ENCODE measurements around the gene TNFSF4.
"Not testable (repeated sequence)": the region's sequence is repeated elsewhere in the genome, so short reads cannot be mapped to it uniquely, and the experiment has no call there.

The TNFSF4 gene

DNA sequence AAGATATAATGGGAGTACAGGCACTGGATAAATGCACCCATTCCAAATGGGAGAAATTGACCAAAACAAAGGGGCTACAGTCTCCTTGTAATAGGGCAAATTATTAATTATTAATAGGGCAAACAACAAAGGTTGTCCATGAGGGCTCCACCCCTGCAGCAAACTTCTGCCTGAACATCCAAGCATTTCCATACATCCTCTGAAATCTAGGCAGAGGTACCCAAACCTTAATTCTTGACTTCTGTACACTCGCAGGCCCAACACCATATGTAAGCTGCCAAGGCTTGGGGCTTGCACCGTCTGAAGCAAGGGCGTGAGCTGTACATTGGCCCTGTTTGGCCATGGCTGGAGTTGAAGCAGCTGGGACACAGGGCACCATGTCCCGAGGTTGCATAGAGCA, 33.7 kb downstream of the TNFSF4 start:
- DNase-seq = no peak
- in situ Hi-C loops (cut with MboI; ENCODE audit: low pct_unique_long_range_greater_than_20kb, low sequenced_read_pairs) = no loop called here

DNA sequence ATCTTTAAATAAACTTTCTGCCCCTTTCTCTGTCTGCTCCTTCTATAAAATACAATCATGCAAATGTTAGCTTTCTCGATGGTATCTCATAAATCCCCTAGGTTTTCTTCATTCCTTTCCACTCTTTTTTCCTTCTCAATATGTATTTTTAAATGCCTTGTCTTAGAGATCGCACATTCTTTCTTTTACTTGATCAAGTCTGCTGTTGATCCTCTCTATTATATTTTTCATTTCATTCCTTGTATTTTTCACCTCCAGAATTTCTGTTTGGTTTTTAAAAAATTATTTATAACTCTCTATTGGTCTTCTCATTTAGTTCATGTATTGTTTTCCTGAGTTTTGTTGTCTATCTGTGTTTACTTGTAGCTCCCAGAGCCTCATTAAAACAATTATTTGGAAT, 36.0 kb downstream of the TNFSF4 start:
- in situ Hi-C loops (cut with MboI; ENCODE audit: low pct_unique_long_range_greater_than_20kb, low sequenced_read_pairs) = no loop called here
- no peak for DNase-seq

DNA sequence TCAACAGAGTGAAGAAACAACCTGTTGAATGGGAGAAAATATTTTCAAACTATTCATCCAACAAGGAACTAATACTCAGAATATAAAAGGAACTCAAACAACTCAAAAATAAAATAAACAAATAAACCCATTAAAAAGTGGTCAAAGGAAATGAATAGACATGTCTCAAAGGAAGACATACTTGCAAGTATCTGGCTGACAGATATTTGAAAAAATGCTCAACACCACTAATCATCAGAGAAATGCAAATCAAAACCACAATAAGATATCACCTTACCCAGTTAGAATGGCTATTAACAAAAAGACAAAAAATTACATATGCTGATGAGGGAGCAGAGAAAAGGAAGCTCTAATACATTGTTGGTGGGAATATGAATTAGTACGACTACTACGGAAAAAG, 38.2 kb downstream of the TNFSF4 start:
- in situ Hi-C loops (cut with MboI; ENCODE audit: low pct_unique_long_range_greater_than_20kb, low sequenced_read_pairs) = no loop called here
- DNase-seq = no peak

GRCh38 chr1:173164686-173165085, 42.4 kb downstream of the TNFSF4 start:
- in situ Hi-C loops (cut with MboI; ENCODE audit: low pct_unique_long_range_greater_than_20kb, low sequenced_read_pairs) = no loop called here

GRCh38 chr1:173164178-173164577, 43.0 kb downstream of the TNFSF4 start:
- in situ Hi-C loops (cut with MboI; ENCODE audit: low pct_unique_long_range_greater_than_20kb, low sequenced_read_pairs) = no loop called here
- DNase-seq = no peak

More at GRCh38 chr1:173164686-173165085, 42.4 kb downstream of the TNFSF4 start:
- no peak for DNase-seq

- in situ Hi-C loops (cut with MboI; ENCODE audit: low pct_unique_long_range_greater_than_20kb, low sequenced_read_pairs) = no loop called here
- DNase-seq = no peak
These were observed 43.9 kb downstream of the TNFSF4 start for GRCh38 chr1:173163222-173163621.

- in situ Hi-C loops (cut with MboI; ENCODE audit: low pct_unique_long_range_greater_than_20kb, low sequenced_read_pairs) = no loop called here
- no peak for DNase-seq
These were observed 44.5 kb downstream of the TNFSF4 start for GRCh38 chr1:173162601-173163000.

DNA sequence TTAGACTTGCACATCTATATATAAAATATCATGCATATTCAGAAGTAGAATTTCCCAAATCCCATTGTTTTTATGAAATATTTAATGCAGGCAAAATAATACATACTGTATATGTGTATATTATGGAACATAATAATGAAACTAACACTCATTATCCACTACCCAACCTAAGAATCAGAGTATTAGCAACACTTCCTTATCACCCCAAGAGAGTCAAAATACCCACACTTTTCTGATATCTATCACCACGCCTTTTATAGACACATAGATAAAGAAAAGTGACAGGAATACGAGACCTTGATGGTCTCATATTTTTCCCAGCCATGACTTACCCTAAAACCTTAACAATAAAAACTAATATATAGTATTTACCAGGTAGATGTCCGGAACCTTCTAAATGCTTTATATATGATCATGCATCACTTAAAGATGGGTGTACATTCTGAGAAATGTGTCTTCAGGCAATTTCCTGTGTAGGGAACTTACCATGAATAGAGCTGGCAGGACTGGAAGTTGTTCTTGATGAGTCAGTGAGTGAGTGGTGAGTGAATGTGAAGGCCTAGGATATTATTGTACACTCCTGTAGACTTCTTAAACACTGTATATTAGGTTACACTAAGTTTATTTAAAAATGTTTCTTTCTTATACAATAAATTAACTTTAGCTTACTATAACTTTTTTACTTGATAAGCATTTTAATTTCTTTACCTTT, 45.5 kb downstream of the TNFSF4 start:
- in situ Hi-C loops (cut with MboI; ENCODE audit: low pct_unique_long_range_greater_than_20kb, low sequenced_read_pairs) = no loop called here
- DNase-seq = no peak

DNA sequence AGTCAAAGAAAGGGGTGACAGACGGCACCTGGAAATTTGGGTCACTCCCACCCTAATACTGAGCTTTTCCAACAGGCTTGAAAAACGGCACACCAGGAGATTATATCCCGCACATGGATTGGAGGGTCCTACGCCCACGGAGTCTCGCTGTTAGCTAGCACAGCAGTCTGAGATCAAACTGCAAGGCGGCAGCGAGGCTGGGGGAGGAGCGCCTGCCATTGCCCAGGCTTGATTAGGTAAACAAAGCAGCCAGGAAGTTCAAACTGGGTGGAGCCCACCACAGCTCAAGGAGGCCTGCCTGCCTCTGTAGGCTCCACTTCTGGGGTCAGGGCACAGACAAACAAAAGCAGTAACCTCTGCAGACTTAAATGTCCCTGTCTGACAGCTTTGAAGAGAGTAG, 53.2 kb downstream of the TNFSF4 start:
- in situ Hi-C loops (cut with MboI; ENCODE audit: low pct_unique_long_range_greater_than_20kb, low sequenced_read_pairs); DNase-seq: not testable (repeated sequence)

- in situ Hi-C loops (cut with MboI; ENCODE audit: low pct_unique_long_range_greater_than_20kb, low sequenced_read_pairs) = no loop called here
- no peak for DNase-seq
These were observed 53.6 kb downstream of the TNFSF4 start for GRCh38 chr1:173153503-173153902.

GRCh38 chr1:173152598-173152997, 54.5 kb downstream of the TNFSF4 start:
- in situ Hi-C loops (cut with MboI; ENCODE audit: low pct_unique_long_range_greater_than_20kb, low sequenced_read_pairs) = no loop called here
- DNase-seq = no peak

GRCh38 chr1:173150795-173151194, 56.3 kb downstream of the TNFSF4 start:
- no peak for DNase-seq
- in situ Hi-C loops (cut with MboI; ENCODE audit: low pct_unique_long_range_greater_than_20kb, low sequenced_read_pairs) = no loop called here

DNA sequence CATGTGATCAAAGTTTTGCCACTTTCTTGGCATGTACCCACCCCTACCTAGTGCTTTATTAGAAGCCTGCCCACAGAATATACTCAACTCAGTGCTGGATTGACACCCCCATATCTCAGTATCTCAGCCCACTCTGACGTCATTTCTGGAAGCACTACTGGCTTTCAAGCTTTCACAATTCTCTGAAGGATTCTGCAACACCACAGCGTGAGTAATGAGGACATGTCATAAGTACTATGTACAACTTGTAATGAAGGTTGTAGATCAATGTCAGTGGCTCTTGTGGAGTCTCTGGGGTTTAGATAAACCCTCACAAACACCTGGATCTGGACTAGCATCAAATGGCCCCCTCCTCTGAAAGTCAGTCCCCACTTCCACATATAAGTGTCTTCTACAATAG, 57.2 kb downstream of the TNFSF4 start:
- in situ Hi-C loops (cut with MboI; ENCODE audit: low pct_unique_long_range_greater_than_20kb, low sequenced_read_pairs) = no loop called here

GRCh38 chr1:173148971-173149370, 58.2 kb downstream of the TNFSF4 start:
- DNase-seq = no peak
- in situ Hi-C loops (cut with MboI; ENCODE audit: low pct_unique_long_range_greater_than_20kb, low sequenced_read_pairs) = no loop called here

More for the DNA sequence above, 57.2 kb downstream of the TNFSF4 start:
- DNase-seq = no peak

GRCh38 chr1:173148545-173148944, 58.6 kb downstream of the TNFSF4 start:
- DNase-seq = no peak
- in situ Hi-C loops (cut with MboI; ENCODE audit: low pct_unique_long_range_greater_than_20kb, low sequenced_read_pairs) = no loop called here

- DNase-seq = no peak
- in situ Hi-C loops (cut with MboI; ENCODE audit: low pct_unique_long_range_greater_than_20kb, low sequenced_read_pairs) = no loop called here
These were observed 66.4 kb downstream of the TNFSF4 start for GRCh38 chr1:173140733-173141132.

DNA sequence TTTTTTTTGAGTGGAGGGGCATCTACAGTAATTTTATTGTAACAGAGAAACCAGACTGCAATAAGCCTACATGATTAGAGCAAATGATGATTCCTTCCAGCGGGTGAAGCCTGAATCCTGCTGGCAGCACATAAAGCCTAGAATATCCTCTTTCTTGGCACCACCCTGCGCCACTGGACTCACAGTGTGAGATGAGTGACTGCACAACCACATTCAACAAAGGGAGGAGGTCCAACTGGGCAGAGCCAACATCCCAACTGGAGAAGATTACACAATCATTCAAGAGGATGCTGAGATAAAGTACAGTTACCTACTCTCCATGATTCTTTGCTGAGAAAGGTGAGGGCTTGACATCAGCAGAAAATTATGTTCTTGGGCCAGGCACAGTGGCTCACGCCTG, 67.4 kb downstream of the TNFSF4 start:
- in situ Hi-C loops (cut with MboI; ENCODE audit: low pct_unique_long_range_greater_than_20kb, low sequenced_read_pairs) = no loop called here
- no peak for DNase-seq

DNA sequence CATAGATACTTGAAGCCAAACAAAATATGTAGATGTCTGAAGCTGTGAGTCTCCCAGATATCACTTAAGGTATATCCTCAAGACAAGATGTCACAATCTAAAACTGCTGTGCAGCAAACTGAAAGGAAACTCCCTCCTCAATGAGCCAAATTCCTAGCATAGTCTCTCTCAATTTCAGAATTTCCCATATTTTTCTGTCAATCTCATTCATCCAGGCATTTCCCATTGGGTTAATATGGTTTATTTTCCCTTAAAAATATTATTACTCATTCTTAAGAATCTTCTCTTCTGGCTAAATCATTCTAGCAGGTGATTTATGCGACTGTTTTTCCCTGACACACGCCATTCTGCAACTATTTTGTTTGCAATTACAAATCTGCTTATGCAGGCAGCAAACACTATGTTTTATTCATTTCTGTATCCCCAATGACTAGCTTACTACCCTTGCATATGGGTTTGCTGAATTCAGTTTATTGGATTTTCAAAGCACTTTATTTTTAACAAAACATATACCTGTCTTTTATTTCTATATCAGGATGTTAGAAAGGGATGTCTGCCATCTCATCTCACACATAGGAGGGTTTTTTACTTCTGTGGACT, 69.9 kb downstream of the TNFSF4 start:
- in situ Hi-C loops (cut with MboI; ENCODE audit: low pct_unique_long_range_greater_than_20kb, low sequenced_read_pairs) = no loop called here
- no peak for DNase-seq

DNA sequence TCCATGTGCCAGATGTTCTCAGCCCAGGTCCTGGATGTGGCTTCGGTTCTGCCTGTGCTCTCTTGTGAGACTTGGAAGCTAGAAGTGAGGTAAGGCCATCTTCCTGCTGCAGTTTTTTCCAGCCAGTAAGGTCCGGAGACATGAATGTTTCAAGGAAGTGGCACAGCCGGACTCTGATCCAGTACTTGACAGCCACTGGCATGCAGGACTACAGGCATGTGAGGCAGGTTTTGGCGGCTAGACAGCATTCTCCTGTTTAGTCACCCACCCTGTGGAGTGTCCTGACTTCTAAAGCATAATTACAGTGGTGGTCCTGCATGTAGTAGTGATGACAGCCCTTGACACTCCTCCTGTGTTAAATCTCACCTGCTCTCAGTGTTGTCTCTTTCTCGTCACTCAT, 72.3 kb downstream of the TNFSF4 start:
- in situ Hi-C loops (cut with MboI; ENCODE audit: low pct_unique_long_range_greater_than_20kb, low sequenced_read_pairs) = no loop called here
- no peak for DNase-seq

GRCh38 chr1:173134029-173134428, 73.1 kb downstream of the TNFSF4 start:
- no peak for DNase-seq
- in situ Hi-C loops (cut with MboI; ENCODE audit: low pct_unique_long_range_greater_than_20kb, low sequenced_read_pairs) = no loop called here
